Panc1 (cell line): ENCODE measurements around the gene NEDD8. TPM values are rescaled to one million over a fixed set of nuclear protein-coding genes. Genes with fewer than 3 reads are reported as not detected.
A peak's percentile ranks its signal among the peaks of the same experiment; 100 is the strongest.

Experiments used
- ATAC-seq: fragments of 200-7000 bp; cut with Tn5 transposase; 2 replicates; pipeline ENCODE4 v1.9.1; 2020; ENCODE audit warnings: mild to moderate bottlenecking, moderate library complexity
- BruUV-seq: library from RNA; stranded (reverse); fragments of 400-500 nt; replicated peaks from 2 replicates; lab custom pipeline; 2021; lab: Mats Ljungman, UMichigan
- CTCF ChIA-PET: fragments of 300-600 bp; sonication (Branson Sonifier 250); formaldehyde crosslinking; loops from one replicate; lab custom pipeline; 2022; ENCODE audit warnings: antibody characterized with exemption; lab: Charles Lee
- POLR2A ChIA-PET: fragments of 300-600 bp; sonication (Branson Sonifier 250); formaldehyde crosslinking; loops from one replicate; lab custom pipeline; 2022; ENCODE audit warnings: antibody characterized with exemption; lab: Charles Lee
- DNase-seq: peaks from one replicate; pipeline ENCODE4 v3.0.0-alpha.2; 2010; ENCODE audit warnings: low read depth, low spot score
- H3K27ac ChIP-seq: 2 replicates; pipeline ENCODE4 v1.5.1; 2011; ENCODE audit warnings: mild to moderate bottlenecking, low read length, inconsistent platforms
- H3K27me3 ChIP-seq: fragments of 200-500 bp; sonication (Bioruptor generic); 2 replicates; pipeline ENCODE4 v1.6.0; 2014; ENCODE audit warnings: low read length, inconsistent platforms; ENCODE audit not compliant: control insufficient read depth, insufficient read depth
- H3K36me3 ChIP-seq: fragments of 200-500 bp; sonication (Bioruptor generic); 2 replicates; pipeline ENCODE4 v1.5.1; 2014; ENCODE audit warnings: inconsistent platforms, mild to moderate bottlenecking, low read length, moderate library complexity; ENCODE audit not compliant: control insufficient read depth, insufficient read depth
- H3K4me1 ChIP-seq: 2 replicates; pipeline ENCODE4 v1.5.1; 2011; ENCODE audit warnings: inconsistent platforms, mild to moderate bottlenecking, low read length, moderate library complexity; ENCODE audit not compliant: control insufficient read depth, insufficient read depth
- H3K4me3 ChIP-seq, 2 experiments: 2 replicates each; pipeline ENCODE4 v1.5.1; 2011 to 2012; ENCODE audit warnings: low read depth in 2 of 2, low read length in 2 of 2, mild to moderate bottlenecking in 2 of 2, inconsistent platforms in 1 of 2, moderate library complexity in 1 of 2
- H3K9me3 ChIP-seq: fragments of 200-500 bp; sonication (Bioruptor generic); 2 replicates; pipeline ENCODE4 v1.5.1; 2014; ENCODE audit warnings: low read depth, mild to moderate bottlenecking, inconsistent platforms, low read length, moderate library complexity; ENCODE audit not compliant: control insufficient read depth, insufficient read depth
- CTCF ChIP-seq: fragments of 450-650 bp; IDR thresholded peaks from 2 replicates; pipeline ENCODE4 v1.5.1; 2017; ENCODE audit warnings: mild to moderate bottlenecking
- POLR2AphosphoS5 ChIP-seq: IDR thresholded peaks from 2 replicates; pipeline ENCODE4 v1.6.1; 2012; ENCODE audit warnings: mild to moderate bottlenecking, low read depth, low read length, moderate library complexity
- REST ChIP-seq, 2 experiments: IDR thresholded peaks; 2 replicates each; pipeline ENCODE4 v1.6.1; 2011 to 2012; ENCODE audit warnings: low read depth in 2 of 2, control low read depth in 1 of 2, low read length in 1 of 2, mild to moderate bottlenecking in 1 of 2, moderate library complexity in 1 of 2; ENCODE audit not compliant: insufficient read depth in 1 of 2
- SIN3A ChIP-seq: IDR thresholded peaks from 2 replicates; pipeline ENCODE4 v1.6.1; 2012; ENCODE audit warnings: low read depth, mild to moderate bottlenecking, low read length, moderate library complexity, borderline replicate concordance; ENCODE audit not compliant: insufficient read depth
- TCF7L2 ChIP-seq: IDR thresholded peaks from 2 replicates; pipeline ENCODE4 v1.6.1; 2011; ENCODE audit warnings: mild to moderate bottlenecking, low read depth, low read length, inconsistent platforms
- in situ Hi-C: cut with HindIII; loops from 2 replicates; pipeline ENCODE4 v1.10.0; 2016; ENCODE audit warnings: low sequenced_read_pairs, low pct_unique_long_range_greater_than_20kb
- intact Hi-C: fragments of 100-400 bp; cut with micrococcal nuclease; formaldehyde crosslinking; loops from one replicate; pipeline ENCODE4 v1.10.0; 2022; ENCODE audit not compliant: unreplicated experiment
- total RNA-seq: library from RNA; stranded (reverse); gene quantifications from one replicate; pipeline ENCODE4 v1.2.1, GENCODE V29; 2021; ENCODE audit not compliant: unreplicated experiment

NEDD8 gene
- total RNA-seq, 1 experiment from 2014 or later: 155 TPM

GRCh38 chr14:24234095-24235005 lies 2.2 kb upstream of the NEDD8 start:
- Histone ChIP-seq H3K4me3 (no peak overlapping the region), H3K4me1 (peaks cover 20% of the 10 kb centered on the region), H3K27ac (peak overlapping the region; percentile 96; the same call in 1 of the 2 replicates), H3K27me3 (no peaks in the 10 kb centered on the region), H3K36me3 (peaks cover 8% of the 10 kb centered on the region), H3K9me3 (no peaks in the 10 kb centered on the region)
- intact Hi-C loops (no loop called here), in situ Hi-C loops (no loop called here)
- POLR2A ChIA-PET: no interaction called here
- TF ChIP-seq SIN3A (no peak), REST (IDR thresholded peaks at IDR 0.05; ENCODE audit: insufficient read depth in 1 of 2, low read depth in 2 of 2, low read length in 1 of 2) (no peak), POLR2AphosphoS5 (no peak), CTCF (no peak), TCF7L2 (no peak)
- no TSS peak for BruUV-seq
- ATAC-seq (no peak), DNase-seq (no peak)
- CTCF ChIA-PET: no interaction called here

GRCh38 chr14:24233538-24233866 lies 1.3 kb upstream of the NEDD8 start:
- H3K36me3 ChIP-seq: peaks cover 8% of the 10 kb centered on the region
- H3K9me3 ChIP-seq: no peaks in the 10 kb centered on the region
- H3K4me1 ChIP-seq: peaks cover 18% of the 10 kb centered on the region
- POLR2A ChIA-PET: no interaction called here
- DNase-seq (no peak), ATAC-seq (no peak)
- in situ Hi-C loops (no loop called here), intact Hi-C loops (no loop called here)
- TF ChIP-seq POLR2AphosphoS5 (no peak), REST (IDR thresholded peaks at IDR 0.05; ENCODE audit: insufficient read depth in 1 of 2, low read depth in 2 of 2, low read length in 1 of 2) (no peak), TCF7L2 (no peak), SIN3A (no peak), CTCF (no peak)
- H3K4me3 ChIP-seq: peak overlapping the region; percentile 87 to 89
- peak overlapping the region; percentile 96 for H3K27ac ChIP-seq
- no TSS peak for BruUV-seq
- CTCF ChIA-PET: no interaction called here
- no peaks in the 10 kb centered on the region for H3K27me3 ChIP-seq
